GM12891 (cell line): ENCODE measurements around the gene KANSL1.

Source experiments
- POLR2A ChIP-seq: IDR thresholded peaks from 2 replicates; pipeline ENCODE4 v1.6.1; 2011; ENCODE audit warnings: low read depth, low read length, control low read depth
- POLR2AphosphoS5 ChIP-seq: IDR thresholded peaks from 2 replicates; pipeline ENCODE4 v1.6.1; 2011; ENCODE audit warnings: low read depth, low read length, control low read depth
- POU2F2 ChIP-seq: IDR thresholded peaks from 2 replicates; pipeline ENCODE4 v1.6.1; 2011; ENCODE audit warnings: low read depth, mild to moderate bottlenecking, control low read depth, low read length, moderate library complexity
- SPI1 ChIP-seq: IDR thresholded peaks from 2 replicates; pipeline ENCODE4 v1.6.1; 2011; ENCODE audit warnings: low read depth, low read length, control low read depth

DNA sequence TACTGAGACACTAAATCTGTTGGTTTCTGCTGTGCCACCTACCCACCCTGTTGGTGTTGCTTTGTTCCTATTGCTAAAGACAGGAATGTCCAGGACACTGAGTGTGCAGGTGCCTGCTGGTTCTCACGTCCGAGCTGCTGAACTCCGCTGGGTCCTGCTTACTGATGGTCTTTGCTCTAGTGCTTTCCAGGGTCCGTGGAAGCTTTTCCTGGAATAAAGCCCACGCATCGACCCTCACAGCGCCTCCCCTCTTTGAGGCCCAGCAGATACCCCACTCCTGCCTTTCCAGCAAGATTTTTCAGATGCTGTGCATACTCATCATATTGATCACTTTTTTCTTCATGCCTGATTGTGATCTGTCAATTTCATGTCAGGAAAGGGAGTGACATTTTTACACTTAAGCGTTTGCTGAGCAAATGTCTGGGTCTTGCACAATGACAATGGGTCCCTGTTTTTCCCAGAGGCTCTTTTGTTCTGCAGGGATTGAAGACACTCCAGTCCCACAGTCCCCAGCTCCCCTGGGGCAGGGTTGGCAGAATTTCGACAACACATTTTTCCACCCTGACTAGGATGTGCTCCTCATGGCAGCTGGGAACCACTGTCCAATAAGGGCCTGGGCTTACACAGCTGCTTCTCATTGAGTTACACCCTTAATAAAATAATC, 179.6 kb downstream of the KANSL1 start:
- TF ChIP-seq POLR2AphosphoS5 (no peak), POU2F2 (no peak), POLR2A (no peak), SPI1 (no peak)
